ENCODE data around the gene UNC50.
"Not testable (repeated sequence)": the region's sequence is repeated elsewhere in the genome, so short reads cannot be mapped to it uniquely, and the experiment has no call there.

Gene UNC50

DNA sequence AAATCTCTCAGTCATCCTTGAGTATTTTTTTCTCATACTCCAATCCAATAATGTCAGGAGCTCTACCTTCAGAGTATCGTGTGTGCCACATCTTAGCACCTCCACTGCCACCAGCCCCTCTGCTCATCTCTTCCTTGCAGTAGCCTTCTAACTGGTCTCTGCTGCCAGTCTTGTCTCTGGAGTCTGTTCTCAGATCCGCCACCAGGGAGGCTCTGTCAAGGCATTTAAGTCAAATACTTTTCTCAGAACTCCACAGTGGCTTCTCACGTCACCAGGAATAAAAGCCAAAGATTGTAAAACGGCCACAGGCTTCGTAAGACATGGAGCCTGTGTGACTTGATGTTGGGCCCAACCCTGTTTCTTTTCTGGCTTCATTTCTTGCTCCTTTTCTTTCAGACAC, 7.1 kb downstream of the UNC50 start:
- DNase-seq = no peak

DNA sequence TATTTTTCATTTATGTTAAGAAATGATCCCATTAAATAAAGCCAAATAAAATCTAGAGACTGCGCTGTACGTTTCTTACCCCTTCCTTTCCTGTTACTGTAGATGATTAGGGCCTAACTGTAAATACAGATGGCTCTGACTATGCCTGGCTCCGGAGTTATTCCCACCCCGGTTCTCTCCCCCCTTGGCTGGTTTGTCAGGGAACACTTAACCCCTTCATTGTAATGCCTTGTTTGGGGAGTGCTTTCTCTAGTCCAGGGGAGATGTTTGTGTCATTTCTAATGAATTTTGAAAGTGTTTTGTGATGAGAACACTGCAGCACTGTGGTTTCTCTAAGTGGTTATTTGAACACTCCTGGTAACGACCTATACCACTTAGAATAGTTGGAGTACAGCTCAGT, 8.8 kb downstream of the UNC50 start:
- DNase-seq = no peak

- DNase-seq = no peak
Observed at GRCh38 chr2:98623657-98624056, 15.3 kb downstream of the UNC50 start.

DNA sequence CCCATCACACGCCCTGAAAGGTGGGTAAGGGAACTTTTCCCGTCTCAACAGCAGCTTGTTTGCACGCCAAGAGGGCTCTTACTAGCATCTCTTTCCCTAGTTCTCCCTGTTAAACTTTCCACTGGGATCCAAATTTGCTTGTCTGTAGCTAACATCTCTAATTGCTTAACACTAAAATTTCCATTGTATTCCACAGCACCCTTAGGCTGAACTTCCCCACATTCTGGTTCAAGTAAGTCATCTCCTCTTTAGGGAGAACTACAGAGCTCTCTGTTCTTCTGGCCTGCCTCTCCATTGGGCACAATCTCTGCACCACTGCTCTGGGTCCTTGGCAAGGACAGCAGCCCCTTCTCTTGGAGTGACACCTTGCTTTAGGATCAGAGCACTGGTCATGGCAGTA, 24.0 kb downstream of the UNC50 start:
- DNase-seq = no peak

DNA sequence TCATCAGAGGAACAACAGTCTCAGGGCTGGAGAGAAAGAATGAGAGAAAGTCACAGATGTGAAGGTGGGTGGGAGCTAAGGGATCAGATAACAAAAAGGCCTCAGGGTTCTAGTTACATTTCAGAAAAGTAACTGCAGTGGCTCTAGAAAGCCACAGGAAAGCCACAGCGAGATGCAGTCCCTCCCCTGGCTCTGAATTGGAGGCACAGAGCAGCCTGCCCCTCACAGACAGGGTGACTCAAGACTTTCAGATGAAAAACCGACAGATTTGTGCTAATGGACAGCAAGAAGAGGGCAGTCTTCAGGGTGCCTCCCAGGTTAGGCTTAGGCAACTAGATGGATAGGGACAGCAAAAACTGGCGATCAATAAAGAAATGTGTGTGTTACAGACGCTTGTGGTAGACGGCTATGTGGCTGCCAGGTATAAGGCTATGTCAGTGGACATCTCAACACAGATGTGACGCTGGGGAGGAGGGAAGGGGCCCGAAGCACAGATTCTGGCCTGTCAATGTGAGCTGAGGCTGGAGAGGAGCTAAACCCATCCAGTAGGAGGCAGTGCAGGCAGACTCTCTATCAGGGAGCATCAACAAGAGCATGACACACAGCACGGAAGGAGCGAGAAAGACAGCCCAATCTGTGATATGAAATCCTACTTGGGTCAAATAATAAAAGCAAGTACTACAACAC, 26.2 kb downstream of the UNC50 start:
- DNase-seq = no peak

DNA sequence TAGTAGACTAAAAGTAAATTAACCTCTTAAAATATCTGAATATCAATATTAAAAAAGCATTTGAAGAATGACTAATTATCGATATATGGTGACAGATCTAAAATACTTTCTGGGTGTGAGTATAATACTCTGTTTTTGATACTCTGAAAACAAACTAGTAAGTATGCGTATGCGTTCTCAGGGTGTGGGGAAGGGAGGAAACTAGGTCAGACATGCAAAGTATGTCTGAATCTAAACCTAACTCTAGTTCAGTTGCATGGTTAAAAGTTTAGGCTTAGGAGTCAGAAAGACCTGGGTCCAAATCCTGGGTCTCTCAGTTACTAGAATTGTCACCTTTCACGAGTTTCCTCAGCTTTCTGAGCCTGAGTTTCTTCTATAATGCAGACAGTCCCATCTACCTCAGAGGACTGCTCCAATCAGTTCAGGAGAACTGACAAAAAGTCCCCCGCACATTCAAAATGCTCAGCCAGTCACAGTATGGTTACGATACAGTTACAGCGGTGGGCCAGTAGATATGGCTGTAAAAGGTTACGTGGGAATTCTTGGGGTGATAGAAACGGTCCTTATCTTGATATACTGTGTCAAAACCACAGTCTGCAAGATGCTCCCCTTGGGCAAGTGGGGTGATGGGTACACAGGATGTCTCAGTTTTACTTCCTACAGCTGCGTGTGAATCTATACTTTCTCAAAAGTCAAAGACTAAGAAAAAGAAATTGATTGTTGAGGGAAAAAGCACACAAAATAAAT, 29.2 kb downstream of the UNC50 start:
- no peak for DNase-seq

DNA sequence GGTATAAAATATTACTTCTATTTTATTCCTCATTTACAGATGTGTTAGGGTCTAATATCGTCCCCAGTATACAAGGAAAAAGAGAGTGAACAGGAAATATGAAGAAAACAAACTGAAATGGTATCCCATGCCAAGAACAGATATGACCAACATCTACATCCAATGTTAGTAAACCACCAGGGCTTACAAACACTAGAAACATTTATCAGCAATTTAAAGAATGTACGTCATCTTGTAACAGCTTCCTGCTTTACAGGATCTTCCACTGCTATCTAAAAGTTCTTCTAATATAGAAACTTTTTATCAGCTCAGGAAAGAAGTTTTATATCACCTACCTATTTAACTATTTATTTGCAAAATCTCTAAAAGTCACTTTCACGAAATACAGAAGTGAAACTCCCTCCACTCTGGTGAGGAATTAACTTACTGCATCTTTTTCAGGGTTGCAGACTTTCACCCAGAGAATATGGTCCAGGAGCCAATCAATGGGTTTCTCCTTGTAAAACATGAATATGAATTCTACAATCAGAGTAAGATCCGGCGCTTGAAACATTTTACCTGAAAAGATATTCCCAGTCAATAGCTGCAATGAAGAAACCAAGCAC, 35.2 kb downstream of the UNC50 start:
- no peak for DNase-seq

GRCh38 chr2:98647636-98648035, 39.2 kb downstream of the UNC50 start:
- no peak for DNase-seq

GRCh38 chr2:98648451-98648850, 40.1 kb downstream of the UNC50 start:
- DNase-seq = no peak

DNA sequence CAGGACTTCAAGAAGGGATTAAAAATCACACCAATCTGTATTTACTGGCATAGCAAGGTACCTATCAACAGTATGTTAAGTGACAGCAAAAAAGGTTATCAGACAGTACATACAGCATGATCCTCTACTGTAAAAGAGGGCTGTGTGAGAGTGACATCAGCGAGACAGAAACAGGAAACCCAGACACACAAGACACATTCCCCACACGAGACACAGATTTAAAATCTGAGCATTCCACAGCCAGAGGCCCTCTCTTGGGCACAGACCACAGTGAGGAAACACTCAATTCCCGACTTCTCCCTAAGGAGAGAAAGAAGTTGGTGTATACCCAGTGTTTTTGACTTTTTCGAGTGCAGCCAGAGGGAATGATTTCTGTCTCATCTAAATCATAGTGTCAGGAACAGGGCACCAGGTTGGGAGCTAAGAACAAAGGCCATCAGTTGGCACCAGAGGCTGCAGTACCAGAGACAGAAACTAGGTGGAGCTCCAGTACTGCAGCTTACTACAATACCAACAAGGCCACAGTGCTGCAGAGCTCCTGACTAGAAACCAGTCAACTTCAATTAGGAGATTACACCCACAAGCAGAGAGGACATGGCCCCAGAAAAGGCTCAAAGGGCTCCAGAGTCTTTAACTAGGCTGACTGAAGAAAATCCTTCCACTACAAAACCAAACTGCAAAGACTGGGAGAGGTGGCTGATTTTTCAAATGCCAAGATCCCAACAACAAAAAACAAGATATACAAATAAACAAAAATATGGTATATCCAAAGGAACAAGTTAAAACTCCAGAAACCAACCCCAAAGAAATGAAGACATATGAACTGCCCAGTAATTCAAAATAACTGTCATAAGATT, 41.0 kb downstream of the UNC50 start:
- peak; percentile 53 to 60 for DNase-seq

DNA sequence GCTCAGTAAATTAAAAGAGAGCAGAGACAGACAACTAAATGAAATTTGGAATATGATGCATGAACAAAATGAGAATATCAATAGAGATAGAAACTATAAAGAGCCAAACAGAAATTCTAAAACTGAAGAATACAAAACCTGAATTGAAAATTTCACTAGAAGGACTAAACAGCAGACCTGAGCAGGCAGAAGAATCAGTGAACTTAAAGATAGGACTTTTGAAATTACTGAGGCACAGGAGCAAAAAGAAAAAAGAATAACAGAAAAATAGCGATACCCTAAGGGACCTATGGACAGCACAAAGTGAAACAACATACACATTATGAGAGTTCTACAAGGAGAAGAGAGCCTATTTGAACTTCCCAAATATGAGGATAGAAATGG, 41.6 kb downstream of the UNC50 start:
- DNase-seq = no peak

GRCh38 chr2:98650998-98651397, 42.6 kb downstream of the UNC50 start:
- no peak for DNase-seq

GRCh38 chr2:98654699-98655495, 46.5 kb downstream of the UNC50 start:
- no peak for DNase-seq

- no peak for DNase-seq
Observed at GRCh38 chr2:98656800-98657199, 48.4 kb downstream of the UNC50 start.

GRCh38 chr2:98658816-98659490, 50.6 kb downstream of the UNC50 start:
- DNase-seq = no peak

DNA sequence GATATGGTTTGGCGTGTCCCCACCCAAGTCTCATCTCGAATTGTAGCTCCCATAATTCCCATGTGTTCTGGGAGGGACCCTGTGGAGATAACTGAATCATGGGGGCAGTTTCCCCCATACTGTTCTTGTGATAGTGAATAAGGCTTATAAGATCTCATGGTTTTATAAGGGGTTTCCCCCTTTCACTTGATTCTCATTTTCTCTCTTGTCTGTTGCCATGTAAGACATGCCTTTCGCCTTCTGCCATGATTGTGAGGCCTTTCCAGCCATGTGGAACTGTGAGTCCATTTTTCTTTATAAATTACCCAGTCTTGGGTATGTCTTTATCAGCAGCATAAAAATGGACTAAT, 51.1 kb downstream of the UNC50 start:
- not testable (repeated sequence) for DNase-seq

- DNase-seq = no peak
Observed at GRCh38 chr2:98663511-98664090, 55.2 kb downstream of the UNC50 start.

GRCh38 chr2:98664323-98664722, 55.9 kb downstream of the UNC50 start:
- DNase-seq = no peak

GRCh38 chr2:98665677-98666076, 57.3 kb downstream of the UNC50 start:
- DNase-seq = no peak
